ENCODE measurements around the gene SPON1.
"Not testable (repeated sequence)": the region's sequence is repeated elsewhere in the genome, so short reads cannot be mapped to it uniquely, and the experiment has no call there.

Gene SPON1

GRCh38 chr11:13983081-13983751 lies 20.7 kb downstream of the SPON1 start:
- DNase-seq (ENCODE audit: low read depth) = no peak

- peak; percentile 76 for DNase-seq (ENCODE audit: low read depth)
These were observed 22.3 kb downstream of the SPON1 start for GRCh38 chr11:13984616-13985450.

GRCh38 chr11:13986695-13987094 lies 24.2 kb downstream of the SPON1 start:
- DNase-seq (ENCODE audit: low read depth) = not testable (repeated sequence)

- peak; percentile 62 for DNase-seq (ENCODE audit: low read depth)
These were observed 29.8 kb downstream of the SPON1 start for GRCh38 chr11:13992158-13992856.

- DNase-seq (ENCODE audit: low read depth) = no peak
These were observed 30.7 kb downstream of the SPON1 start for GRCh38 chr11:13993096-13993765.

GRCh38 chr11:13997881-13998280 lies 35.4 kb downstream of the SPON1 start:
- DNase-seq (ENCODE audit: low read depth) = no peak

GRCh38 chr11:13999704-14000103 lies 37.2 kb downstream of the SPON1 start:
- DNase-seq (ENCODE audit: low read depth) = no peak

GRCh38 chr11:14001597-14001996 lies 39.1 kb downstream of the SPON1 start:
- DNase-seq (ENCODE audit: low read depth) = no peak

- no peak for DNase-seq (ENCODE audit: low read depth)
These were observed 45.0 kb downstream of the SPON1 start for GRCh38 chr11:14007566-14007965.

- DNase-seq (ENCODE audit: low read depth) = no peak
These were observed 48.1 kb downstream of the SPON1 start for GRCh38 chr11:14010665-14011064.

- peak; percentile 29 for DNase-seq (ENCODE audit: low read depth)
These were observed 50.3 kb downstream of the SPON1 start for GRCh38 chr11:14012846-14013245.

GRCh38 chr11:14015711-14016110 lies 53.2 kb downstream of the SPON1 start:
- peak; percentile 43 for DNase-seq (ENCODE audit: low read depth)

GRCh38 chr11:14018441-14018840 lies 55.9 kb downstream of the SPON1 start:
- no peak for DNase-seq (ENCODE audit: low read depth)

- DNase-seq (ENCODE audit: low read depth) = no peak
These were observed 59.2 kb downstream of the SPON1 start for GRCh38 chr11:14021738-14022137.

GRCh38 chr11:14022251-14022650 lies 59.7 kb downstream of the SPON1 start:
- no peak for DNase-seq (ENCODE audit: low read depth)

GRCh38 chr11:14022821-14023220 lies 60.3 kb downstream of the SPON1 start:
- no peak for DNase-seq (ENCODE audit: low read depth)

GRCh38 chr11:14026961-14027360 lies 64.4 kb downstream of the SPON1 start:
- DNase-seq (ENCODE audit: low read depth) = no peak

- DNase-seq (ENCODE audit: low read depth) = no peak
These were observed 65.0 kb downstream of the SPON1 start for GRCh38 chr11:14027525-14027924.

GRCh38 chr11:14029440-14029839 lies 66.9 kb downstream of the SPON1 start:
- no peak for DNase-seq (ENCODE audit: low read depth)

GRCh38 chr11:14029971-14030920 lies 67.7 kb downstream of the SPON1 start:
- no peak for DNase-seq (ENCODE audit: low read depth)

GRCh38 chr11:14035526-14035925 lies 73.0 kb downstream of the SPON1 start:
- DNase-seq (ENCODE audit: low read depth) = not testable (repeated sequence)

All from HS-27A (cell line).